Trophoblast cell (in vitro differentiated cells and primary cell): ENCODE data around the gene SEMA3A.

Source experiments
- DNase-seq, 2 donors: peaks; one replicate each; pipeline ENCODE4 v3.0.0-alpha.2; 2016
- H2AFZ ChIP-seq: 2 replicates; pipeline ENCODE4 v1.6.1; 2013; ENCODE audit warnings: low read length, moderate library complexity, mild to moderate bottlenecking; ENCODE audit not compliant: insufficient read depth, poor library complexity
- H2AK5ac ChIP-seq: 2 replicates; pipeline ENCODE4 v1.6.1; 2013; ENCODE audit warnings: mild to moderate bottlenecking, low read length
- H2BK120ac ChIP-seq: 2 replicates; pipeline ENCODE4 v1.6.1; 2013; ENCODE audit warnings: low read length, mild to moderate bottlenecking, moderate library complexity; ENCODE audit not compliant: insufficient read depth, poor library complexity
- H2BK12ac ChIP-seq: 2 replicates; pipeline ENCODE4 v1.6.1; 2013; ENCODE audit warnings: mild to moderate bottlenecking, low read length, moderate library complexity
- H2BK5ac ChIP-seq: 2 replicates; pipeline ENCODE4 v1.6.1; 2013; ENCODE audit warnings: low read length, low read depth, moderate library complexity, mild to moderate bottlenecking; ENCODE audit not compliant: poor library complexity
- H3K14ac ChIP-seq: 2 replicates; pipeline ENCODE4 v1.6.1; 2013; ENCODE audit warnings: mild to moderate bottlenecking, low read length
- H3K18ac ChIP-seq: 2 replicates; pipeline ENCODE4 v1.6.1; 2013; ENCODE audit warnings: mild to moderate bottlenecking, low read length
- H3K23ac ChIP-seq: 2 replicates; pipeline ENCODE4 v1.6.1; 2013; ENCODE audit warnings: low read length
- H3K27ac ChIP-seq: 2 replicates; pipeline ENCODE4 v1.5.1; 2013; ENCODE audit warnings: low read depth, mild to moderate bottlenecking, inconsistent platforms, low read length, moderate library complexity
- H3K27me3 ChIP-seq: 2 replicates; pipeline ENCODE4 v1.6.1; 2013; ENCODE audit warnings: inconsistent platforms, mild to moderate bottlenecking, low read length, moderate library complexity; ENCODE audit not compliant: insufficient read depth
- H3K36me3 ChIP-seq, 2 experiments: 1 replicate in 1 of 2; 2 replicates in 1 of 2; pipeline ENCODE4 v1.6.1; 2013; ENCODE audit warnings: low read length in 2 of 2, mild to moderate bottlenecking in 2 of 2, moderate library complexity in 1 of 2; ENCODE audit not compliant: insufficient read depth in 2 of 2, control insufficient read depth in 1 of 2
- H3K4ac ChIP-seq: 2 replicates; pipeline ENCODE4 v1.6.1; 2013; ENCODE audit warnings: low read depth, mild to moderate bottlenecking, low read length, moderate library complexity
- H3K4me1 ChIP-seq, 2 experiments: 1 replicate in 1 of 2; 2 replicates in 1 of 2; pipeline ENCODE4 v1.6.1; 2013; ENCODE audit warnings: low read length in 2 of 2, mild to moderate bottlenecking in 2 of 2, moderate library complexity in 1 of 2; ENCODE audit not compliant: insufficient read depth in 2 of 2, control insufficient read depth in 1 of 2
- H3K4me2 ChIP-seq: 2 replicates; pipeline ENCODE4 v1.6.1; 2013; ENCODE audit warnings: inconsistent platforms, mild to moderate bottlenecking, low read length, moderate library complexity
- H3K4me3 ChIP-seq: 2 replicates; pipeline ENCODE4 v1.5.1; 2013; ENCODE audit warnings: mild to moderate bottlenecking, low read depth, low read length, inconsistent platforms
- H3K79me1 ChIP-seq: one replicate; pipeline ENCODE4 v1.6.1; 2013; ENCODE audit warnings: low read length
- H3K79me2 ChIP-seq: 2 replicates; pipeline ENCODE4 v1.6.1; 2013; ENCODE audit warnings: low read length, mild to moderate bottlenecking; ENCODE audit not compliant: control insufficient read depth, insufficient read depth, poor library complexity
- H3K9ac ChIP-seq: 2 replicates; pipeline ENCODE4 v1.6.1; 2013; ENCODE audit warnings: mild to moderate bottlenecking, low read length
- H3K9me3 ChIP-seq: 2 replicates; pipeline ENCODE4 v1.6.1; 2013; ENCODE audit warnings: low read depth, mild to moderate bottlenecking, control low read depth, inconsistent platforms, low read length; ENCODE audit not compliant: insufficient read depth
- H4K12ac ChIP-seq: 2 replicates; pipeline ENCODE4 v1.6.1; 2013; ENCODE audit warnings: low read depth, mild to moderate bottlenecking, low read length, moderate library complexity
- H4K8ac ChIP-seq: 2 replicates; pipeline ENCODE4 v1.6.1; 2013; ENCODE audit warnings: low read depth, mild to moderate bottlenecking, low read length, moderate library complexity
- H4K91ac ChIP-seq: one replicate; pipeline ENCODE4 v1.6.1; 2013; ENCODE audit warnings: low read depth, mild to moderate bottlenecking, low read length, moderate library complexity
- whole genome bisulfite sequencing: extraction: QIAGEN DNeasy Blood & Tissue Kit; methylation state at CpG from one replicate; pipeline ENCODE4 v1.1.7; 2013; ENCODE audit warnings: missing lambda C conversion rate; ENCODE audit not compliant: insufficient read length, insufficient coverage; ENCODE audit errors: extremely low coverage; 5-methylcytosine and 5-hydroxymethylcytosine counted together

SEMA3A gene

GRCh38 chr7:84209006-84209405, 14.4 kb upstream of the SEMA3A start:
- WGBS: no CpG with 5 or more reads among the region's 1 CpG
- Histone ChIP-seq H2AK5ac (no peak overlapping the region), H4K8ac (no peak overlapping the region), H3K27me3 (no peaks in the 10 kb centered on the region), H3K23ac (no peak overlapping the region), H3K18ac (no peak overlapping the region), H4K12ac (no peak overlapping the region), H4K91ac (no peak overlapping the region), H3K14ac (no peak overlapping the region), H3K9ac (no peak overlapping the region), H2BK12ac (no peak overlapping the region), H3K27ac (no peak overlapping the region), H2BK5ac (no peak overlapping the region), H3K79me2 (no peaks in the 10 kb centered on the region), H3K4ac (no peak overlapping the region), H3K4me3 (no peak overlapping the region), H3K4me2 (no peak overlapping the region), H3K79me1 (no peaks in the 10 kb centered on the region), H3K36me3 (no peaks in the 10 kb centered on the region), H2AFZ (no peak overlapping the region), H2BK120ac (no peak overlapping the region), H3K9me3 (no peaks in the 10 kb centered on the region), H3K4me1 (no peaks in the 10 kb centered on the region)
- DNase-seq: no peak

- Histone ChIP-seq H3K4me2 (no peak overlapping the region), H4K8ac (no peak overlapping the region), H3K36me3 (no peaks in the 10 kb centered on the region), H3K4ac (no peak overlapping the region), H2AK5ac (no peak overlapping the region), H3K4me3 (no peak overlapping the region), H3K79me2 (no peaks in the 10 kb centered on the region), H3K79me1 (no peaks in the 10 kb centered on the region), H4K12ac (no peak overlapping the region), H3K4me1 (no peaks in the 10 kb centered on the region), H3K27me3 (no peaks in the 10 kb centered on the region), H3K9me3 (no peaks in the 10 kb centered on the region), H2AFZ (no peak overlapping the region), H3K27ac (no peak overlapping the region), H2BK120ac (no peak overlapping the region), H2BK12ac (no peak overlapping the region), H4K91ac (no peak overlapping the region), H3K14ac (no peak overlapping the region), H3K9ac (no peak overlapping the region), H2BK5ac (no peak overlapping the region), H3K18ac (no peak overlapping the region), H3K23ac (no peak overlapping the region)
- no peak for DNase-seq
- WGBS: no CpG with 5 or more reads among the region's 2 CpGs
These were observed 13.0 kb upstream of the SEMA3A start for GRCh38 chr7:84207615-84208014.

GRCh38 chr7:84207025-84207424, 12.4 kb upstream of the SEMA3A start:
- Histone ChIP-seq H4K91ac (no peak overlapping the region), H3K4ac (no peak overlapping the region), H3K36me3 (no peaks in the 10 kb centered on the region), H3K79me2 (no peaks in the 10 kb centered on the region), H3K4me2 (no peak overlapping the region), H2BK5ac (no peak overlapping the region), H3K27ac (no peak overlapping the region), H3K4me1 (no peaks in the 10 kb centered on the region), H3K23ac (no peak overlapping the region), H4K8ac (no peak overlapping the region), H3K4me3 (no peak overlapping the region), H2AFZ (no peak overlapping the region), H3K14ac (no peak overlapping the region), H4K12ac (no peak overlapping the region), H3K27me3 (no peaks in the 10 kb centered on the region), H2BK120ac (no peak overlapping the region), H3K79me1 (no peaks in the 10 kb centered on the region), H3K9ac (no peak overlapping the region), H2AK5ac (no peak overlapping the region), H3K9me3 (no peaks in the 10 kb centered on the region), H3K18ac (no peak overlapping the region), H2BK12ac (no peak overlapping the region)
- DNase-seq: no peak
- no CpG with 5 or more reads among the region's 2 CpGs for WGBS

GRCh38 chr7:84204655-84205054, 10.1 kb upstream of the SEMA3A start:
- Histone ChIP-seq H2AK5ac (no peak overlapping the region), H3K4me2 (no peak overlapping the region)

More at GRCh38 chr7:84204655-84205054, 10.1 kb upstream of the SEMA3A start:
- Histone ChIP-seq H2BK5ac (no peak overlapping the region), H3K18ac (no peak overlapping the region), H3K9me3 (no peaks in the 10 kb centered on the region), H3K23ac (no peak overlapping the region), H3K79me2 (no peaks in the 10 kb centered on the region), H4K8ac (no peak overlapping the region), H2AFZ (no peak overlapping the region), H4K91ac (no peak overlapping the region), H3K36me3 (no peaks in the 10 kb centered on the region), H3K27ac (no peak overlapping the region), H3K27me3 (no peaks in the 10 kb centered on the region), H2BK12ac (no peak overlapping the region), H3K4me1 (no peaks in the 10 kb centered on the region), H3K14ac (no peak overlapping the region), H2BK120ac (no peak overlapping the region), H4K12ac (no peak overlapping the region), H3K4ac (no peak overlapping the region), H3K4me3 (no peak overlapping the region), H3K9ac (no peak overlapping the region), H3K79me1 (no peaks in the 10 kb centered on the region)
- DNase-seq: peak; percentile 9 to 45
- no CpG with 5 or more reads among the region's 3 CpGs for WGBS
